Fibroblast of lung (primary cell): ENCODE results near the gene ZFP64. TPM values are rescaled to one million over a fixed set of nuclear protein-coding genes. Genes with fewer than 3 reads are reported as not detected.

Experiments used
- DNase-seq, 2 donors: peaks; one replicate each; pipeline versions ENCODE4 v3.0.0 to v3.0.0-alpha.2; 2010; ENCODE audit warnings: low read depth in 2 of 2
- H2AFZ ChIP-seq: 2 replicates; pipeline ENCODE4 v1.5.1; 2012; ENCODE audit warnings: low read length, control low read depth, inconsistent platforms
- H3K27ac ChIP-seq: 2 replicates; pipeline ENCODE4 v1.5.1; 2011; ENCODE audit warnings: low read length, control low read depth; ENCODE audit not compliant: insufficient read depth
- H3K27me3 ChIP-seq: 2 replicates; pipeline ENCODE4 v1.5.1; 2011; ENCODE audit warnings: mild to moderate bottlenecking, low read length; ENCODE audit not compliant: control insufficient read depth, insufficient read depth
- H3K36me3 ChIP-seq: 2 replicates; pipeline ENCODE4 v1.5.1; 2011; ENCODE audit warnings: low read length; ENCODE audit not compliant: control insufficient read depth, insufficient read depth
- H3K4me1 ChIP-seq: 2 replicates; pipeline ENCODE4 v1.5.1; 2011; ENCODE audit warnings: low read length; ENCODE audit not compliant: control insufficient read depth, insufficient read depth; ENCODE audit errors: extremely low read depth
- H3K4me2 ChIP-seq: 2 replicates; pipeline ENCODE4 v1.5.1; 2011; ENCODE audit warnings: low read length, control low read depth; ENCODE audit not compliant: insufficient read depth; ENCODE audit errors: extremely low read depth
- H3K4me3 ChIP-seq, 4 experiments: fragments of 200-600 bp in 1 of 4; sonication (generic) in 1 of 4; replicated peaks in 1 of 4; 2 replicates each; pipeline ENCODE4 v1.5.1; 2011 to 2016; ENCODE audit warnings: low read length in 4 of 4, low read depth in 3 of 4, mild to moderate bottlenecking in 3 of 4, control low read depth in 2 of 4, inconsistent platforms in 1 of 4, mixed read lengths in 1 of 4; ENCODE audit not compliant: insufficient read depth in 1 of 4; ENCODE audit errors: control extremely low read depth in 1 of 4
- H3K79me2 ChIP-seq: 2 replicates; pipeline ENCODE4 v1.5.1; 2012; ENCODE audit warnings: mild to moderate bottlenecking, low read length, inconsistent platforms; ENCODE audit not compliant: control insufficient read depth, insufficient read depth
- H3K9ac ChIP-seq: 2 replicates; pipeline ENCODE4 v1.5.1; 2011; ENCODE audit warnings: mild to moderate bottlenecking, low read length, control low read depth; ENCODE audit not compliant: insufficient read depth
- H3K9me3 ChIP-seq: 2 replicates; pipeline ENCODE4 v1.5.1; 2012; ENCODE audit warnings: low read depth, low read length; ENCODE audit not compliant: control insufficient read depth, insufficient read depth
- H4K20me1 ChIP-seq: 2 replicates; pipeline ENCODE4 v1.5.1; 2011; ENCODE audit warnings: low read length; ENCODE audit not compliant: control insufficient read depth, insufficient read depth; ENCODE audit errors: extremely low read depth
- CTCF ChIP-seq, 2 donors: IDR thresholded peaks in 1 of 2; conservative IDR thresholded peaks in 1 of 2; 1 replicate in 1 of 2; 2 replicates in 1 of 2; pipeline ENCODE4 v1.5.1; 2011 to 2012; ENCODE audit warnings: low read length in 2 of 2, control low read depth in 1 of 2, inconsistent platforms in 1 of 2, low read depth in 1 of 2, mild to moderate bottlenecking in 1 of 2
- EZH2 ChIP-seq: IDR thresholded peaks from 2 replicates; pipeline ENCODE4 v1.5.1; 2012; ENCODE audit warnings: low read length, control low read depth, mild to moderate bottlenecking; ENCODE audit errors: missing control alignments
- polyA plus RNA-seq, 2 donors: library from polyadenylated mRNA; depleted of rRNA in 1 of 2; stranded (reverse) in 1 of 2; unstranded in 1 of 2; fragments of >200 nt; gene quantifications; 2 replicates each; pipeline ENCODE4 v1.2.1, GENCODE V29; 2011 to 2012; ENCODE audit warnings: missing spikeins in 1 of 2
- total RNA-seq: library from RNA; depleted of rRNA; stranded (reverse); fragments of >200 nt; gene quantifications from 2 replicates; pipeline ENCODE4 v1.2.1, GENCODE V29; 2014

Gene ZFP64
- total and polyA plus RNA-seq, 2 donors (not counting 1 experiment from before 2014, with no cell fraction given) = 14.7 to 15.0 TPM

GRCh38 chr20:52236292-52236691, 44.7 kb upstream of the ZFP64 start:
- no peaks in the 10 kb centered on the region for H4K20me1 ChIP-seq
- no peak overlapping the region for H3K9ac ChIP-seq
- H3K4me3 ChIP-seq = no peak overlapping the region
- H3K9me3 ChIP-seq = no peaks in the 10 kb centered on the region
- no peaks in the 10 kb centered on the region for H3K79me2 ChIP-seq
- H3K27me3 ChIP-seq = no peaks in the 10 kb centered on the region
- H3K4me2 ChIP-seq = no peak overlapping the region
- no peaks in the 10 kb centered on the region for H3K36me3 ChIP-seq
- no peaks in the 10 kb centered on the region for H3K4me1 ChIP-seq
- no peak overlapping the region for H3K27ac ChIP-seq
- no peak overlapping the region for H2AFZ ChIP-seq
- TF ChIP-seq EZH2 = no peak
- no peak for DNase-seq

- Histone ChIP-seq H3K9ac (no peak overlapping the region), H3K4me2 (no peak overlapping the region), H4K20me1 (no peaks in the 10 kb centered on the region), H3K27ac (no peak overlapping the region), H3K79me2 (no peaks in the 10 kb centered on the region), H3K9me3 (no peaks in the 10 kb centered on the region), H3K4me1 (no peaks in the 10 kb centered on the region), H3K4me3 (no peak overlapping the region), H3K27me3 (no peaks in the 10 kb centered on the region), H3K36me3 (no peaks in the 10 kb centered on the region), H2AFZ (no peak overlapping the region)
- DNase-seq = no peak
- TF ChIP-seq CTCF (conservative IDR thresholded peaks at IDR 0.05 in 1 of 2, IDR thresholded peaks at IDR 0.05 in 1 of 2; ENCODE audit: low read depth in 1 of 2, low read length in 2 of 2) (no peak), EZH2 (no peak)
Observed at GRCh38 chr20:52235129-52235528, 43.5 kb upstream of the ZFP64 start.

GRCh38 chr20:52234302-52235045, 42.9 kb upstream of the ZFP64 start:
- Histone ChIP-seq H3K36me3 (no peaks in the 10 kb centered on the region), H3K9me3 (no peaks in the 10 kb centered on the region), H3K79me2 (no peaks in the 10 kb centered on the region), H2AFZ (no peak overlapping the region), H4K20me1 (no peaks in the 10 kb centered on the region), H3K9ac (no peak overlapping the region), H3K27ac (no peak overlapping the region), H3K27me3 (no peaks in the 10 kb centered on the region), H3K4me2 (no peak overlapping the region), H3K4me3 (no peak overlapping the region), H3K4me1 (no peaks in the 10 kb centered on the region)
- no peak for DNase-seq
- TF ChIP-seq CTCF (conservative IDR thresholded peaks at IDR 0.05 in 1 of 2, IDR thresholded peaks at IDR 0.05 in 1 of 2; ENCODE audit: low read depth in 1 of 2, low read length in 2 of 2) = no peak
- TF ChIP-seq EZH2 = no peak
